Gastroesophageal sphincter (tissue), 4 donors: ENCODE data around the gene HYOU1. TPM values are rescaled to one million over a fixed set of nuclear protein-coding genes. Genes with fewer than 3 reads are reported as not detected.

Experiments
- ATAC-seq: fragments of 150-250 bp; one replicate; pipeline ENCODE4 v1.9.1; 2016; ENCODE audit warnings: mild to moderate bottlenecking, moderate library complexity
- H3K27ac ChIP-seq, 4 donors: fragments of 200-600 bp; sonication (generic) in 3 of 4; 1 replicate in 3 of 4; 2 replicates in 1 of 4; pipeline ENCODE4 v1.5.1; 2016 to 2019
- H3K27me3 ChIP-seq: fragments of 200-600 bp; sonication (generic); one replicate; pipeline ENCODE4 v1.5.1; 2019
- H3K36me3 ChIP-seq, 2 donors: fragments of 200-600 bp; sonication (generic); one replicate each; pipeline ENCODE4 v1.5.1; 2019; ENCODE audit warnings: control low read depth in 1 of 2
- H3K4me1 ChIP-seq, 3 donors: fragments of 200-600 bp; sonication (generic); 1 replicate in 2 of 3; 2 replicates in 1 of 3; pipeline ENCODE4 v1.5.1; 2016 to 2019; ENCODE audit warnings: control low read depth in 2 of 3
- H3K4me3 ChIP-seq, 2 donors: fragments of 200-600 bp; sonication (generic); one replicate each; pipeline ENCODE4 v1.5.1; 2019; ENCODE audit warnings: mild to moderate bottlenecking in 1 of 2, moderate library complexity in 1 of 2
- H3K9me3 ChIP-seq, 3 donors: fragments of 200-600 bp; sonication (generic); one replicate each; pipeline ENCODE4 v1.5.1; 2017 to 2019; ENCODE audit warnings: control low read depth in 2 of 3
- EP300 ChIP-seq: sonication (generic); formaldehyde crosslinking; IDR thresholded peaks from one replicate; pipeline ENCODE4 v1.6.1; 2017; ENCODE audit warnings: antibody characterized with exemption, mild to moderate bottlenecking
- POLR2A ChIP-seq, 2 donors: fragments of 450-650 bp; IDR thresholded peaks; one replicate each; pipeline ENCODE4 v1.6.1; 2017; ENCODE audit warnings: antibody characterized with exemption in 2 of 2, mild to moderate bottlenecking in 2 of 2, moderate library complexity in 1 of 2
- POLR2AphosphoS5 ChIP-seq: sonication (generic); formaldehyde crosslinking; IDR thresholded peaks from one replicate; pipeline ENCODE4 v1.6.1; 2017; ENCODE audit warnings: antibody characterized with exemption
- WGBS, 2 donors: methylation state at CpG; one replicate each; pipeline ENCODE4 v1.1.5; 2018; ENCODE audit warnings: low coverage in 1 of 2; 5-methylcytosine and 5-hydroxymethylcytosine counted together
- total RNA-seq, 4 donors: library from RNA; depleted of rRNA; stranded (reverse); fragments of >200 nt; gene quantifications; one replicate each; pipeline ENCODE4 v1.1.0, GENCODE V29; 2016
- TF ChIP-seq, protein P1 (sequence below), 4 experiments: fragments of 200-600 bp in 2 of 4; fragments of 450-650 bp in 2 of 4; sonication (generic) in 1 of 4; IDR thresholded peaks; one replicate each; pipeline ENCODE4 v1.5.1; 2017 to 2019; ENCODE audit warnings: antibody characterized with exemption in 4 of 4, mild to moderate bottlenecking in 2 of 4, moderate library complexity in 2 of 4

Gene HYOU1
- total RNA-seq, 4 donors from 2014 or later = 37.8 to 63.0 (median 57.9) TPM

DNA sequence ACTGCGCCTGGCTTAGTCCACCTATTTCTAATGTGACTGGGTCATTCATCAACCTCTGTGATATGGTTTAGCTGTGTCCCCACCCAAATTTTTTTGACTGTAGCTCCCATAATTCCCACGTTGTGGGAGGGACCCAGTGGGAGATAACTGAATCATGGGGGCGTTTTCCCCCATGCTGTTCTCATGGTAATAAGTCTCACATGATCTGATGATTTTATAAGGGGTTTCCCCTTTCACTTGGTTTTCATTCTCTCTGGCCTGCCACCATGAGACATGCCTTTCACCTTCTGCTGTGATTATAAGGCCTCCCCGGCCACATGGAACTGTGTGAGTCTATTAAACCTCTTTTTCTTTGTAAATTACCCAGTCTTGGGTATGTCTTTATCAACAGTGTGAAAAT, 50.3 kb downstream of the HYOU1 start:
- 89 to 100% methylated on average over 1 of the region's 4 CpGs for WGBS, 2 donors
- Histone ChIP-seq H3K27ac (no peak overlapping the region), H3K36me3 (peaks cover 0 to 100% of the 10 kb centered on the region in 2 donors), H3K27me3 (no peaks in the 10 kb centered on the region), H3K4me3 (no peak overlapping the region), H3K4me1 (no peaks in the 10 kb centered on the region), H3K9me3 (no peaks in the 10 kb centered on the region)
- TF ChIP-seq POLR2AphosphoS5 (no peak), POLR2A (IDR thresholded peaks at IDR 0.05) (no peak), EP300 (no peak)
- TF ChIP-seq, protein P1, sequence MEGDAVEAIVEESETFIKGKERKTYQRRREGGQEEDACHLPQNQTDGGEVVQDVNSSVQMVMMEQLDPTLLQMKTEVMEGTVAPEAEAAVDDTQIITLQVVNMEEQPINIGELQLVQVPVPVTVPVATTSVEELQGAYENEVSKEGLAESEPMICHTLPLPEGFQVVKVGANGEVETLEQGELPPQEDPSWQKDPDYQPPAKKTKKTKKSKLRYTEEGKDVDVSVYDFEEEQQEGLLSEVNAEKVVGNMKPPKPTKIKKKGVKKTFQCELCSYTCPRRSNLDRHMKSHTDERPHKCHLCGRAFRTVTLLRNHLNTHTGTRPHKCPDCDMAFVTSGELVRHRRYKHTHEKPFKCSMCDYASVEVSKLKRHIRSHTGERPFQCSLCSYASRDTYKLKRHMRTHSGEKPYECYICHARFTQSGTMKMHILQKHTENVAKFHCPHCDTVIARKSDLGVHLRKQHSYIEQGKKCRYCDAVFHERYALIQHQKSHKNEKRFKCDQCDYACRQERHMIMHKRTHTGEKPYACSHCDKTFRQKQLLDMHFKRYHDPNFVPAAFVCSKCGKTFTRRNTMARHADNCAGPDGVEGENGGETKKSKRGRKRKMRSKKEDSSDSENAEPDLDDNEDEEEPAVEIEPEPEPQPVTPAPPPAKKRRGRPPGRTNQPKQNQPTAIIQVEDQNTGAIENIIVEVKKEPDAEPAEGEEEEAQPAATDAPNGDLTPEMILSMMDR (IDR thresholded peaks at IDR 0.05) = no peak
- ATAC-seq = no peak

DNA sequence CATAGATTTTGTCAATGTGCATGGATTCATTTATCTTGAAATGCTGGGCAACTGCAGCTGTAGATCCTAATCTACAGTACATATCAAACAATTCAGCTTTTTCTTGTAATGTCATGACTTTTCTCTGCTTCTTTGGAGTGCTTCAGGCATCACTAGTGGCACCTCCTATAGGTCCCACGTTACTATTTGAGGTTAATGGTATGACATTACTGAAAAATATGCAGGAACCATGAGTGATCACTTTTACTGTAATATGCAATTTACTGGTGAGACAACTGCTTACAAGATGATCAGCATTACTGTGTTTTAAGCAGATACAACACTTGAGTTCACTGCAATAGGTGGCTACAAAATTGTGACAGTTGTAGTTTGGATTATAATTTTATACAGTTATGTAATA, 56.1 kb downstream of the HYOU1 start:
- TF ChIP-seq EP300 (no peak), POLR2AphosphoS5 (no peak), POLR2A (IDR thresholded peaks at IDR 0.05) (no peak)
- TF ChIP-seq, protein P1 (IDR thresholded peaks at IDR 0.05) = no peak
- peaks cover 0 to 46% (median 17%) of the 10 kb centered on the region in 3 donors for H3K4me1 ChIP-seq
- no peak for ATAC-seq
- H3K9me3 ChIP-seq = no peaks in the 10 kb centered on the region
- H3K27me3 ChIP-seq = no peaks in the 10 kb centered on the region
- H3K4me3 ChIP-seq = no peak overlapping the region
- 31 to 56% methylated on average over 1 of the region's 1 CpG for WGBS, 2 donors
- H3K36me3 ChIP-seq = peaks cover 0 to 67% of the 10 kb centered on the region in 2 donors
- H3K27ac ChIP-seq = no peak overlapping the region

DNA sequence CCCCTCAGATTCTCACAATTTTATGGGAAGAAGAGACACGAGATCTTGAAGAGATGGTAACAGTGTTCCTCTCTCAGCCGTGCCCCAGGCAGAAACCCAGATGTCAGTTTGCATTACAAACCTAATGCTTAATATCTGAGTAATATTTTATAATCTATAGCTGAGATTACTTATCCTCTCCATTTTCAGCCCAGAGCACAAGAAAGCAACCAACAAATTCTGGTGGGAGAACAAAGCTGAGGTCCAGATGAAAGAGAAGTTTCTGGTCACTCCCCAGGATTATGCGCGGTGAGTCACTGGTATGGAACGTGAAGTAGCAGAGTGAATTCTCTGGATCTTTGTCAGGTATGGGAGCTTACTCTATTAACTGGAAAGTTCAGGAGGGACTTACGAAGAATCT, 58.2 kb downstream of the HYOU1 start:
- ATAC-seq = no peak
- Histone ChIP-seq H3K27ac (peak overlapping the region; percentile 85 to 96 (median 94)), H3K4me1 (peaks cover 0 to 46% (median 17%) of the 10 kb centered on the region in 3 donors), H3K36me3 (peaks cover 0 to 46% of the 10 kb centered on the region in 2 donors), H3K4me3 (peak overlapping the region; percentile 78 to 91), H3K9me3 (no peaks in the 10 kb centered on the region), H3K27me3 (no peaks in the 10 kb centered on the region)
- 21 to 42% methylated on average over 6 of the region's 6 CpGs for WGBS, 2 donors
- TF ChIP-seq POLR2AphosphoS5 (no peak), POLR2A (IDR thresholded peaks at IDR 0.05) (no peak), EP300 (no peak)
- TF ChIP-seq, protein P1 (IDR thresholded peaks at IDR 0.05) = no peak

DNA sequence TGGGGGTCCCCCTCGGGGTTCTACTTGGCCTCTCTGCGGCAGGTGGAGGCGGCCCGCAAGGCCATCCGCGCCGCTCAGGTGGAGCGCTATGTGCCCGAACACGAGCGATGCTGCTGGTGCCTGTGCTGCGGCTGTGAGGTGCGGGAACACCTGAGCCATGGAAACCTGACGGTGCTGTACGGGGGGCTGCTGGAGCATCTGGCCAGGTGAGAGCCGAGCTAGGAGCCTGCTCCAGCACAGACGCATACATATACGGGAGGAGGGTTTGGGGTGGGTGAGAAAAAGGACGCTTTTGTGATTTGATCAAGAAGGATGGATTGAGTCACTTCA, 58.7 kb downstream of the HYOU1 start:
- Histone ChIP-seq H3K36me3 (peaks cover 0 to 41% of the 10 kb centered on the region in 2 donors), H3K4me1 (peaks cover 0 to 46% (median 17%) of the 10 kb centered on the region in 3 donors), H3K4me3 (peak overlapping the region; percentile 78 to 91), H3K27ac (peak overlapping the region; percentile 85 to 96 (median 94)), H3K9me3 (no peaks in the 10 kb centered on the region), H3K27me3 (no peaks in the 10 kb centered on the region)
- TF ChIP-seq EP300 (no peak), POLR2A (IDR thresholded peaks at IDR 0.05) (no peak), POLR2AphosphoS5 (no peak)
- TF ChIP-seq, protein P1 (IDR thresholded peaks at IDR 0.05) = no peak
- ATAC-seq = peak; percentile 29
- WGBS, 2 donors = 0% methylated on average over 2 of the region's 19 CpGs; no CpG with 5 or more reads in 1 of the 2 donors

DNA sequence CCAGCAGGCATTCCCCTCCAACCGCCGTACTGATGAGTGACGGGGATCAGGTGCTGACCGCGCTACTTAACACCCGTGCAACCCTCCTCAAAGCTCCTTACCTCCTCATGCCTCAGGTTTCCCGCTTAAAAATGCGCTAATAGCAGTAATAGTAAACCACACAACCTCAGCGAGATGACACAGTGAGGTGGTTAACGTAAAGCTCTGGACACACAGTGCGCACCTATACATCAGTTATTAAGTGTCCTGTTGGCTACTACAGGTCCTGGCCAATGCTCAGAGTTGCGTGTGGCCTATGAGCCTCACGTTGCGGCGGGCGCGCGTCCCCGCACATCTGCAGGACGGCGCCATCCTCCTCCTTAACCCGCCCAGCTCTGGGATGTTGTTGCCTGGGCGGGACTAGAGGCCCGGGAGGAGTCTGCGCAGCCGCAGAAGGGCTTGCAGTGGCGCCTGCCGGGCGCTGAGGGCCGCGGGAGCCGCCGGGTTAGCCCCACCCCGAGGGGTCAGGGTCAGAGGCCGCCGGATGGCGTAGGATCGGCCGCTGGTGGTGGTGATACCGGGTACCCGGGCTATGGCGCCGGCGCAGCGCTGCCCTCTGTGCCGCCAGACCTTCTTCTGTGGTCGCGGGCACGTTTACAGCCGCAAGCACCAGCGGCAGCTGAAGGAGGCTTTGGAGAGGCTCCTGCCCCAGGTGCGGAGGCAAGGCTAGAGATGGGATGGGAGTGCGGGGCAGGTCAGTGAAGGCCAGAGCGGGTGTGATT, 59.2 kb downstream of the HYOU1 start, which contains the start of gene CENATAC:
TSS of gene CENATAC (plus strand) at position 512 of the 761 bp plus-strand sequence. CDS start at position 572, 60 bp downstream.
- H3K36me3 ChIP-seq = peaks cover 0 to 36% of the 10 kb centered on the region in 2 donors
- no peaks in the 10 kb centered on the region for H3K9me3 ChIP-seq
- TF ChIP-seq POLR2A (IDR thresholded peaks at IDR 0.05) = peak; percentile 73 to 81
- TF ChIP-seq POLR2AphosphoS5 = peak; percentile 83
- TF ChIP-seq, protein P1 (IDR thresholded peaks at IDR 0.05) = no peak
- TF ChIP-seq EP300 = no peak
- H3K27me3 ChIP-seq = no peaks in the 10 kb centered on the region
- peak within 1 kb of the TSS; percentile 85 to 96 (median 94) for H3K27ac ChIP-seq
- ATAC-seq = peak; percentile 99
- H3K4me1 ChIP-seq = peaks cover 0 to 46% (median 17%) of the 10 kb centered on the region in 3 donors
- peak within 1 kb of the TSS; percentile 78 to 91 for H3K4me3 ChIP-seq
- WGBS, 2 donors = 3% methylated on average over 10 of the region's 54 CpGs; no CpG with 5 or more reads in 1 of the 2 donors
